Measurements from ENCODE around the gene SNAP25. TPM values are rescaled to one million over a fixed set of nuclear protein-coding genes. Genes with fewer than 3 reads are reported as not detected.

SNAP25 gene
- total RNA-seq, 2 donors from 2014 or later: 0.74 to 9.3 TPM

- no peaks in the 10 kb centered on the region for H3K4me1 ChIP-seq
- no peaks in the 10 kb centered on the region for H3K9me3 ChIP-seq
- H3K27ac ChIP-seq: no peak overlapping the region
- TF ChIP-seq CTCF (IDR thresholded peaks at IDR 0.05): no peak
- H3K27me3 ChIP-seq: no peaks in the 10 kb centered on the region
- DNase-seq (ENCODE audit: low spot score): no peak
- no peaks in the 10 kb centered on the region for H3K36me3 ChIP-seq
- H3K4me3 ChIP-seq: no peak overlapping the region
Measured at GRCh38 chr20:10330071-10330470, 111.4 kb downstream of the SNAP25 start.

- TF ChIP-seq CTCF (IDR thresholded peaks at IDR 0.05): no peak
- Histone ChIP-seq H3K4me3 (no peak overlapping the region), H3K9me3 (no peaks in the 10 kb centered on the region), H3K36me3 (no peaks in the 10 kb centered on the region), H3K27me3 (no peaks in the 10 kb centered on the region), H3K27ac (no peak overlapping the region), H3K4me1 (no peaks in the 10 kb centered on the region)
- DNase-seq (ENCODE audit: low spot score): no peak
Measured at GRCh38 chr20:10332656-10333415, 114.2 kb downstream of the SNAP25 start.

GRCh38 chr20:10336959-10337729 lies 118.5 kb downstream of the SNAP25 start:
- TF ChIP-seq CTCF (IDR thresholded peaks at IDR 0.05): no peak
- H3K27me3 ChIP-seq: no peaks in the 10 kb centered on the region
- no peak overlapping the region for H3K27ac ChIP-seq
- no peaks in the 10 kb centered on the region for H3K4me1 ChIP-seq
- no peak overlapping the region for H3K4me3 ChIP-seq
- no peaks in the 10 kb centered on the region for H3K9me3 ChIP-seq
- no peaks in the 10 kb centered on the region for H3K36me3 ChIP-seq
- no peak for DNase-seq (ENCODE audit: low spot score)

GRCh38 chr20:10338426-10339180 lies 120.0 kb downstream of the SNAP25 start:
- H3K27ac ChIP-seq: no peak overlapping the region
- H3K4me1 ChIP-seq: no peaks in the 10 kb centered on the region
- H3K27me3 ChIP-seq: no peaks in the 10 kb centered on the region
- H3K36me3 ChIP-seq: no peaks in the 10 kb centered on the region
- no peaks in the 10 kb centered on the region for H3K9me3 ChIP-seq
- no peak for DNase-seq (ENCODE audit: low spot score)
- TF ChIP-seq CTCF (IDR thresholded peaks at IDR 0.05): no peak
- no peak overlapping the region for H3K4me3 ChIP-seq

GRCh38 chr20:10339609-10340008 lies 121.0 kb downstream of the SNAP25 start:
- H3K27ac ChIP-seq: no peak overlapping the region
- no peak for TF ChIP-seq CTCF (IDR thresholded peaks at IDR 0.05)
- H3K4me1 ChIP-seq: no peaks in the 10 kb centered on the region
- DNase-seq (ENCODE audit: low spot score): no peak
- no peak overlapping the region for H3K4me3 ChIP-seq
- H3K27me3 ChIP-seq: no peaks in the 10 kb centered on the region
- H3K36me3 ChIP-seq: no peaks in the 10 kb centered on the region
- no peaks in the 10 kb centered on the region for H3K9me3 ChIP-seq
